ENCODE measurements around the gene ZSCAN5A. TPM values are rescaled to one million over a fixed set of nuclear protein-coding genes. Genes with fewer than 3 reads are reported as not detected.

The ZSCAN5A gene
- total RNA-seq, 1 donor from 2014 or later, result 13.3 TPM

- H3K4me3 ChIP-seq, result no peak overlapping the region
- H3K27me3 ChIP-seq, result no peaks in the 10 kb centered on the region
- TF ChIP-seq CTCF (IDR thresholded peaks at IDR 0.05), result no peak
- DNase-seq (ENCODE audit: low spot score in 2 of 2), result no peak
- H3K4me1 ChIP-seq, result no peaks in the 10 kb centered on the region
- peaks cover 2 to 4% of the 10 kb centered on the region in 2 donors for H3K36me3 ChIP-seq
- H3K9me3 ChIP-seq, result no peaks in the 10 kb centered on the region
- intact Hi-C loops (cut with DNase I), result no loop called here
- H3K27ac ChIP-seq, result no peak overlapping the region
Observed at GRCh38 chr19:56297010-56297409, 17.6 kb downstream of the ZSCAN5A start.

- no peak for DNase-seq (ENCODE audit: low spot score in 2 of 2)
- Histone ChIP-seq H3K27me3 (no peaks in the 10 kb centered on the region), H3K4me1 (no peaks in the 10 kb centered on the region), H3K36me3 (peaks cover 2 to 4% of the 10 kb centered on the region in 2 donors), H3K27ac (no peak overlapping the region), H3K4me3 (no peak overlapping the region), H3K9me3 (no peaks in the 10 kb centered on the region)
- intact Hi-C loops (cut with DNase I), result no loop called here
- TF ChIP-seq CTCF (IDR thresholded peaks at IDR 0.05), result no peak
Observed at GRCh38 chr19:56295531-56296455, 18.8 kb downstream of the ZSCAN5A start.

- Histone ChIP-seq H3K36me3 (peaks cover 2 to 4% of the 10 kb centered on the region in 2 donors), H3K9me3 (no peaks in the 10 kb centered on the region), H3K4me1 (no peaks in the 10 kb centered on the region), H3K27ac (no peak overlapping the region), H3K4me3 (no peak overlapping the region), H3K27me3 (no peaks in the 10 kb centered on the region)
- TF ChIP-seq CTCF (IDR thresholded peaks at IDR 0.05), result no peak
- no peak for DNase-seq (ENCODE audit: low spot score in 2 of 2)
- intact Hi-C loops (cut with DNase I), result no loop called here
Observed at GRCh38 chr19:56294549-56294948, 20.1 kb downstream of the ZSCAN5A start.

- no peak for TF ChIP-seq CTCF (IDR thresholded peaks at IDR 0.05)
- no peaks in the 10 kb centered on the region for H3K4me1 ChIP-seq
- no peak overlapping the region for H3K4me3 ChIP-seq
- intact Hi-C loops (cut with DNase I), result no loop called here
- H3K27me3 ChIP-seq, result no peaks in the 10 kb centered on the region
- H3K27ac ChIP-seq, result no peak overlapping the region
- no peak for DNase-seq (ENCODE audit: low spot score in 2 of 2)
- peaks cover 2 to 4% of the 10 kb centered on the region in 2 donors for H3K36me3 ChIP-seq
- H3K9me3 ChIP-seq, result peaks cover 0 to 3% of the 10 kb centered on the region in 2 donors
Observed at GRCh38 chr19:56291867-56292266, 22.8 kb downstream of the ZSCAN5A start.

GRCh38 chr19:56290104-56290503, 24.5 kb downstream of the ZSCAN5A start:
- H3K27me3 ChIP-seq, result no peaks in the 10 kb centered on the region
- H3K27ac ChIP-seq, result no peak overlapping the region
- no peak for TF ChIP-seq CTCF (IDR thresholded peaks at IDR 0.05)
- H3K4me1 ChIP-seq, result no peaks in the 10 kb centered on the region
- DNase-seq (ENCODE audit: low spot score in 2 of 2), result no peak
- H3K36me3 ChIP-seq, result no peaks in the 10 kb centered on the region
- intact Hi-C loops (cut with DNase I), result no loop called here
- peaks cover 0 to 3% of the 10 kb centered on the region in 2 donors for H3K9me3 ChIP-seq
- H3K4me3 ChIP-seq, result no peak overlapping the region
